HEK293 (cell line): ENCODE measurements around the gene CYREN.

ENCODE experiments used
- CTCF ChIA-PET: fragments of 350-600 bp; formaldehyde crosslinking; extraction: SDS; loops from one replicate; lab custom pipeline; 2021; ENCODE audit warnings: antibody characterized with exemption; lab: Yijun Ruan, JAX
- POLR2A ChIA-PET: fragments of 300-600 bp; formaldehyde crosslinking; extraction: SDS; loops from one replicate; lab custom pipeline; 2020; ENCODE audit warnings: antibody characterized with exemption, inconsistent platforms; lab: Yijun Ruan, JAX
- H3K27ac ChIP-seq: fragments of 200-500 bp; sonication (Bioruptor generic); 2 replicates; pipeline ENCODE4 v1.5.1; 2014; ENCODE audit warnings: low read depth, low read length, control low read depth, inconsistent platforms; ENCODE audit errors: extremely low read depth
- H3K36me3 ChIP-seq, 2 experiments: fragments of 200-500 bp in 1 of 2; sonication (Bioruptor generic) in 1 of 2; 1 replicate in 1 of 2; 2 replicates in 1 of 2; pipeline ENCODE4 v1.5.1; 2014 to 2017; ENCODE audit warnings: inconsistent platforms in 2 of 2, low read length in 2 of 2; ENCODE audit not compliant: control insufficient read depth in 2 of 2, insufficient read depth in 1 of 2
- H3K4me1 ChIP-seq: fragments of 200-500 bp; sonication (Bioruptor generic); 2 replicates; pipeline ENCODE4 v1.5.1; 2014; ENCODE audit warnings: mild to moderate bottlenecking, low read length, inconsistent platforms; ENCODE audit not compliant: control insufficient read depth, insufficient read depth
- H3K4me3 ChIP-seq: 2 replicates; pipeline ENCODE4 v1.5.1; 2011; ENCODE audit warnings: low read depth, mild to moderate bottlenecking, control low read depth, low read length, moderate library complexity
- H3K9me3 ChIP-seq: fragments of 200-500 bp; sonication (Bioruptor generic); 2 replicates; pipeline ENCODE4 v1.5.1; 2014; ENCODE audit warnings: low read depth, low read length, inconsistent platforms; ENCODE audit not compliant: control insufficient read depth, insufficient read depth
- KLF8 ChIP-seq: fragments of 450-650 bp; formaldehyde crosslinking; IDR thresholded peaks from 2 replicates; pipeline ENCODE4 v1.5.1; 2016; ENCODE audit warnings: missing biosample characterization, missing genetic modification characterization
- OVOL3 ChIP-seq: fragments of 450-650 bp; formaldehyde crosslinking; IDR thresholded peaks from 2 replicates; pipeline ENCODE4 v1.5.1; 2016; ENCODE audit warnings: missing biosample characterization, missing genetic modification characterization
- RBAK ChIP-seq: fragments of 450-650 bp; formaldehyde crosslinking; IDR thresholded peaks from 2 replicates; pipeline ENCODE4 v1.5.1; 2016; ENCODE audit warnings: missing biosample characterization, missing genetic modification characterization
- YY2 ChIP-seq: fragments of 450-650 bp; formaldehyde crosslinking; IDR thresholded peaks from 2 replicates; pipeline ENCODE4 v1.5.1; 2016; ENCODE audit warnings: missing biosample characterization, missing genetic modification characterization
- ZBTB20 ChIP-seq: fragments of 450-650 bp; formaldehyde crosslinking; IDR thresholded peaks from 2 replicates; pipeline ENCODE4 v1.5.1; 2016; ENCODE audit warnings: missing biosample characterization, missing genetic modification characterization
- ZFP41 ChIP-seq: fragments of 450-650 bp; formaldehyde crosslinking; IDR thresholded peaks from 2 replicates; pipeline ENCODE4 v1.5.1; 2016; ENCODE audit warnings: missing biosample characterization, missing genetic modification characterization, borderline replicate concordance
- ZNF239 ChIP-seq: fragments of 450-650 bp; formaldehyde crosslinking; IDR thresholded peaks from 2 replicates; pipeline ENCODE4 v1.5.1; 2016; ENCODE audit warnings: missing biosample characterization, missing genetic modification characterization
- ZNF280D ChIP-seq: fragments of 450-650 bp; formaldehyde crosslinking; IDR thresholded peaks from 2 replicates; pipeline ENCODE4 v1.5.1; 2016; ENCODE audit warnings: missing biosample characterization, missing genetic modification characterization
- ZNF404 ChIP-seq: fragments of 450-650 bp; formaldehyde crosslinking; IDR thresholded peaks from 2 replicates; pipeline ENCODE4 v1.5.1; 2017; ENCODE audit warnings: missing biosample characterization, missing genetic modification characterization
- ZNF433 ChIP-seq: fragments of 450-650 bp; formaldehyde crosslinking; IDR thresholded peaks from 2 replicates; pipeline ENCODE4 v1.5.1; 2016; ENCODE audit warnings: missing biosample characterization, missing genetic modification characterization, low read depth
- ZNF621 ChIP-seq: fragments of 450-650 bp; formaldehyde crosslinking; IDR thresholded peaks from 2 replicates; pipeline ENCODE4 v1.5.1; 2017; ENCODE audit warnings: missing biosample characterization, missing genetic modification characterization
- ZNF660 ChIP-seq: fragments of 450-650 bp; IDR thresholded peaks from 2 replicates; pipeline ENCODE4 v1.5.1; 2018; ENCODE audit warnings: missing biosample characterization, mild to moderate bottlenecking, missing genetic modification characterization
- ZNF747 ChIP-seq: fragments of 450-650 bp; formaldehyde crosslinking; IDR thresholded peaks from 2 replicates; pipeline ENCODE4 v1.5.1; 2016; ENCODE audit warnings: missing biosample characterization, missing genetic modification characterization
- ZNF776 ChIP-seq: fragments of 450-650 bp; formaldehyde crosslinking; IDR thresholded peaks from 2 replicates; pipeline ENCODE4 v1.5.0; 2017; ENCODE audit warnings: missing biosample characterization, missing genetic modification characterization, borderline replicate concordance
- TF ChIP-seq, protein P1 (sequence below): fragments of 450-650 bp; formaldehyde crosslinking; IDR thresholded peaks from 2 replicates; pipeline ENCODE4 v1.5.1; 2016; ENCODE audit warnings: missing biosample characterization, missing genetic modification characterization
- TF ChIP-seq, protein P2 (sequence below): IDR thresholded peaks from 2 replicates; pipeline ENCODE4 v1.6.1; 2011; ENCODE audit warnings: mild to moderate bottlenecking, low read depth, low read length, borderline replicate concordance
- TF ChIP-seq, protein P3 (sequence below): fragments of 450-650 bp; formaldehyde crosslinking; IDR thresholded peaks from 2 replicates; pipeline ENCODE4 v1.5.1; 2016; ENCODE audit warnings: missing biosample characterization, missing genetic modification characterization
- TF ChIP-seq, protein P4 (sequence below): fragments of 450-650 bp; formaldehyde crosslinking; IDR thresholded peaks from 2 replicates; pipeline ENCODE4 v1.5.1; 2017; ENCODE audit warnings: missing biosample characterization, missing genetic modification characterization
- TF ChIP-seq, protein P5 (sequence below): fragments of 450-650 bp; formaldehyde crosslinking; IDR thresholded peaks from 2 replicates; pipeline ENCODE4 v1.5.1; 2016; ENCODE audit warnings: missing biosample characterization, missing genetic modification characterization

CYREN gene

DNA sequence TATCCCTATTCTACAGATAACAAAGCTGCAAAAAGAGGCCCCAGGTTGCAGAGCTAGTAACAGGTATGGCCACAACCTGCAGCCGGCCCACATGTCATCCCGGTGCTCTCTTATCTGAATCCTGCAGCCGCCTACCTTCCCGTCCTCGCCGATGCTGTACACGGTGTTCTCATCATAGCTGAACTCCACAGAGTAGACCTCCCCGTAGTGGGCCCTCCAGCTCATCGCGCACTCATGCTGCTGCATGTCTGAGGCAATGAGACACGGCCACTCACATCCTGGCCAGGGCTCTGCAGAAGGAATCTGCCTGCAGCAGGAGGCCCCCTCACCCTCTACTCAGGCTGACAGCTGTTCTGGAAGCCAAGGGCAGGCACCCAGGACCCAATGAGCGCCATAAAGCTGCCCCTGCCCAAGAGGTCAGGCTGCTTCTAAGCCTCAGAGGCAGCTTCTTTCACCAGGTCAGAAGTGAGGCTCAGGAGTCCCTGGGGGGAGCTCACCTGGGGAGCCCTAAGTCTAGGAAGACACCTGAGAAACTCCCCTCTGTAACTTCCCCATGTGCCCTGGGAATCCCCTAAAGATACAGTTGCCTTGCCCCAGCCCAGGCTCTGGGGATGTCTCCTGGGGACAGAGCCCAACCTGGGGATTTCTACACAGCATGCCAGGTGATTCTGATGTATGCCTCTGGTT, 17.9 kb upstream of the CYREN start:
- CTCF ChIA-PET, result no interaction called here
- Histone ChIP-seq H3K4me3 (no peak overlapping the region), H3K4me1 (no peaks in the 10 kb centered on the region), H3K27ac (no peak overlapping the region), H3K9me3 (no peaks in the 10 kb centered on the region), H3K36me3 (peaks cover 0 to 71% of the 10 kb centered on the region in 2 experiments; a peak in 2 of 3 replicates)
- POLR2A ChIA-PET, result no interaction called here
- no peak for TF ChIP-seq KLF8 (tag by site-specific recombination)
- TF ChIP-seq, protein P1, sequence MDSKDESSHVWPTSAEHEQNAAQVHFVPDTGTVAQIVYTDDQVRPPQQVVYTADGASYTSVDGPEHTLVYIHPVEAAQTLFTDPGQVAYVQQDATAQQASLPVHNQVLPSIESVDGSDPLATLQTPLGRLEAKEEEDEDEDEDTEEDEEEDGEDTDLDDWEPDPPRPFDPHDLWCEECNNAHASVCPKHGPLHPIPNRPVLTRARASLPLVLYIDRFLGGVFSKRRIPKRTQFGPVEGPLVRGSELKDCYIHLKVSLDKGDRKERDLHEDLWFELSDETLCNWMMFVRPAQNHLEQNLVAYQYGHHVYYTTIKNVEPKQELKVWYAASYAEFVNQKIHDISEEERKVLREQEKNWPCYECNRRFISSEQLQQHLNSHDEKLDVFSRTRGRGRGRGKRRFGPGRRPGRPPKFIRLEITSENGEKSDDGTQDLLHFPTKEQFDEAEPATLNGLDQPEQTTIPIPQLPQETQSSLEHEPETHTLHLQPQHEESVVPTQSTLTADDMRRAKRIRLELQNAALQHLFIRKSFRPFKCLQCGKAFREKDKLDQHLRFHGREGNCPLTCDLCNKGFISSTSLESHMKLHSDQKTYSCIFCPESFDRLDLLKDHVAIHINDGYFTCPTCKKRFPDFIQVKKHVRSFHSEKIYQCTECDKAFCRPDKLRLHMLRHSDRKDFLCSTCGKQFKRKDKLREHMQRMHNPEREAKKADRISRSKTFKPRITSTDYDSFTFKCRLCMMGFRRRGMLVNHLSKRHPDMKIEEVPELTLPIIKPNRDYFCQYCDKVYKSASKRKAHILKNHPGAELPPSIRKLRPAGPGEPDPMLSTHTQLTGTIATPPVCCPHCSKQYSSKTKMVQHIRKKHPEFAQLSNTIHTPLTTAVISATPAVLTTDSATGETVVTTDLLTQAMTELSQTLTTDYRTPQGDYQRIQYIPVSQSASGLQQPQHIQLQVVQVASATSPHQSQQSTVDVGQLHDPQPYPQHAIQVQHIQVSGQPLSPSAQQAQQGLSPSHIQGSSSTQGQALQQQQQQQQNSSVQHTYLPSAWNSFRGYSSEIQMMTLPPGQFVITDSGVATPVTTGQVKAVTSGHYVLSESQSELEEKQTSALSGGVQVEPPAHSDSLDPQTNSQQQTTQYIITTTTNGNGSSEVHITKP (tag by site-specific recombination), result no peak
- TF ChIP-seq ZNF660 (tag by site-specific recombination), result no peak
- TF ChIP-seq OVOL3 (tag by site-specific recombination), result no peak
- TF ChIP-seq ZFP41 (tag by site-specific recombination), result no peak
- TF ChIP-seq ZNF621 (tag by site-specific recombination), result no peak
- TF ChIP-seq ZNF776, result no peak
- TF ChIP-seq, protein P2, sequence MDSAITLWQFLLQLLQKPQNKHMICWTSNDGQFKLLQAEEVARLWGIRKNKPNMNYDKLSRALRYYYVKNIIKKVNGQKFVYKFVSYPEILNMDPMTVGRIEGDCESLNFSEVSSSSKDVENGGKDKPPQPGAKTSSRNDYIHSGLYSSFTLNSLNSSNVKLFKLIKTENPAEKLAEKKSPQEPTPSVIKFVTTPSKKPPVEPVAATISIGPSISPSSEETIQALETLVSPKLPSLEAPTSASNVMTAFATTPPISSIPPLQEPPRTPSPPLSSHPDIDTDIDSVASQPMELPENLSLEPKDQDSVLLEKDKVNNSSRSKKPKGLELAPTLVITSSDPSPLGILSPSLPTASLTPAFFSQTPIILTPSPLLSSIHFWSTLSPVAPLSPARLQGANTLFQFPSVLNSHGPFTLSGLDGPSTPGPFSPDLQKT, result no peak
- TF ChIP-seq, protein P3, sequence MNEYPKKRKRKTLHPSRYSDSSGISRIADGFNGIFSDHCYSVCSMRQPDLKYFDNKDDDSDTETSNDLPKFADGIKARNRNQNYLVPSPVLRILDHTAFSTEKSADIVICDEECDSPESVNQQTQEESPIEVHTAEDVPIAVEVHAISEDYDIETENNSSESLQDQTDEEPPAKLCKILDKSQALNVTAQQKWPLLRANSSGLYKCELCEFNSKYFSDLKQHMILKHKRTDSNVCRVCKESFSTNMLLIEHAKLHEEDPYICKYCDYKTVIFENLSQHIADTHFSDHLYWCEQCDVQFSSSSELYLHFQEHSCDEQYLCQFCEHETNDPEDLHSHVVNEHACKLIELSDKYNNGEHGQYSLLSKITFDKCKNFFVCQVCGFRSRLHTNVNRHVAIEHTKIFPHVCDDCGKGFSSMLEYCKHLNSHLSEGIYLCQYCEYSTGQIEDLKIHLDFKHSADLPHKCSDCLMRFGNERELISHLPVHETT (tag by site-specific recombination), result no peak
- TF ChIP-seq YY2 (tag by site-specific recombination), result no peak
- TF ChIP-seq ZNF747, result no peak
- TF ChIP-seq ZNF280D, result no peak
- TF ChIP-seq ZBTB20, result no peak
- no peak for TF ChIP-seq ZNF433 (tag by site-specific recombination)

- Histone ChIP-seq H3K27ac (no peak overlapping the region), H3K36me3 (peaks cover 0 to 69% of the 10 kb centered on the region in 2 experiments; a peak in 2 of 3 replicates), H3K9me3 (no peaks in the 10 kb centered on the region), H3K4me3 (no peak overlapping the region), H3K4me1 (no peaks in the 10 kb centered on the region)
- POLR2A ChIA-PET, result no interaction called here
- CTCF ChIA-PET, result no interaction called here
- TF ChIP-seq ZNF239 (tag by site-specific recombination) (no peak), ZNF404 (tag by site-specific recombination) (no peak), RBAK (tag by site-specific recombination) (no peak)
- TF ChIP-seq, protein P4, sequence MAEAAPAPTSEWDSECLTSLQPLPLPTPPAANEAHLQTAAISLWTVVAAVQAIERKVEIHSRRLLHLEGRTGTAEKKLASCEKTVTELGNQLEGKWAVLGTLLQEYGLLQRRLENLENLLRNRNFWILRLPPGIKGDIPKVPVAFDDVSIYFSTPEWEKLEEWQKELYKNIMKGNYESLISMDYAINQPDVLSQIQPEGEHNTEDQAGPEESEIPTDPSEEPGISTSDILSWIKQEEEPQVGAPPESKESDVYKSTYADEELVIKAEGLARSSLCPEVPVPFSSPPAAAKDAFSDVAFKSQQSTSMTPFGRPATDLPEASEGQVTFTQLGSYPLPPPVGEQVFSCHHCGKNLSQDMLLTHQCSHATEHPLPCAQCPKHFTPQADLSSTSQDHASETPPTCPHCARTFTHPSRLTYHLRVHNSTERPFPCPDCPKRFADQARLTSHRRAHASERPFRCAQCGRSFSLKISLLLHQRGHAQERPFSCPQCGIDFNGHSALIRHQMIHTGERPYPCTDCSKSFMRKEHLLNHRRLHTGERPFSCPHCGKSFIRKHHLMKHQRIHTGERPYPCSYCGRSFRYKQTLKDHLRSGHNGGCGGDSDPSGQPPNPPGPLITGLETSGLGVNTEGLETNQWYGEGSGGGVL, result no peak
- TF ChIP-seq, protein P5, sequence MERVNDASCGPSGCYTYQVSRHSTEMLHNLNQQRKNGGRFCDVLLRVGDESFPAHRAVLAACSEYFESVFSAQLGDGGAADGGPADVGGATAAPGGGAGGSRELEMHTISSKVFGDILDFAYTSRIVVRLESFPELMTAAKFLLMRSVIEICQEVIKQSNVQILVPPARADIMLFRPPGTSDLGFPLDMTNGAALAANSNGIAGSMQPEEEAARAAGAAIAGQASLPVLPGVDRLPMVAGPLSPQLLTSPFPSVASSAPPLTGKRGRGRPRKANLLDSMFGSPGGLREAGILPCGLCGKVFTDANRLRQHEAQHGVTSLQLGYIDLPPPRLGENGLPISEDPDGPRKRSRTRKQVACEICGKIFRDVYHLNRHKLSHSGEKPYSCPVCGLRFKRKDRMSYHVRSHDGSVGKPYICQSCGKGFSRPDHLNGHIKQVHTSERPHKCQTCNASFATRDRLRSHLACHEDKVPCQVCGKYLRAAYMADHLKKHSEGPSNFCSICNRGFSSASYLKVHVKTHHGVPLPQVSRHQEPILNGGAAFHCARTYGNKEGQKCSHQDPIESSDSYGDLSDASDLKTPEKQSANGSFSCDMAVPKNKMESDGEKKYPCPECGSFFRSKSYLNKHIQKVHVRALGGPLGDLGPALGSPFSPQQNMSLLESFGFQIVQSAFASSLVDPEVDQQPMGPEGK, result no peak
Measured at GRCh38 chr7:135186841-135187253, 16.3 kb upstream of the CYREN start.
